ENCODE data around the gene ZNF256. TPM values are rescaled to one million over a fixed set of nuclear protein-coding genes. Genes with fewer than 3 reads are reported as not detected.

ZNF256 gene
- total RNA-seq, 1 experiment from 2014 or later: 12.3 TPM

GRCh38 chr19:57914531-57914930 lies 33.0 kb downstream of the ZNF256 start:
- no peaks in the 10 kb centered on the region for H3K23me2 ChIP-seq (ENCODE audit: insufficient read length, low read depth, low read length, poor library complexity, severe bottlenecking)
- no peak overlapping the region for H2AK5ac ChIP-seq (ENCODE audit: insufficient read length, low read length)
- Mint-ChIP-seq H3K4me3 (peak overlapping the region; percentile 89 to 91), H3K9me3 (no peaks in the 10 kb centered on the region), H3K27me3 (ENCODE audit: low read depth) (no peaks in the 10 kb centered on the region; the same call in 1 of the 2 replicates), H3K36me3 (ENCODE audit: insufficient read depth in 1 of 3, low read depth in 3 of 3) (peaks cover 21 to 64% (median 48%) of the 10 kb centered on the region in 3 experiments), H3K27ac (no peak overlapping the region), H3K4me1 (peaks cover 15 to 20% of the 10 kb centered on the region in 2 experiments)
- peaks cover 4% of the 10 kb centered on the region for H3K79me1 ChIP-seq (ENCODE audit: insufficient read depth, low read depth, low read length, poor library complexity, severe bottlenecking)
- no peak for DNase-seq
- H3K56ac ChIP-seq (ENCODE audit: insufficient read length, low read depth, low read length): no peak overlapping the region
- H2BK15ac ChIP-seq (ENCODE audit: low read depth, low read length): no peak overlapping the region
- no peak overlapping the region for H2BK12ac ChIP-seq (ENCODE audit: insufficient read length, low read depth, low read length)
- no peak overlapping the region for H2AFZ ChIP-seq (ENCODE audit: low read length)
- H4K5ac ChIP-seq (ENCODE audit: insufficient read length, low read depth, low read length): no peak overlapping the region
- H2BK5ac ChIP-seq (ENCODE audit: insufficient read length, low read length): no peak overlapping the region
- TF ChIP-seq CTCF (conservative IDR thresholded peaks at IDR 0.05): no peak
- no peaks in the 10 kb centered on the region for H3K9me3 ChIP-seq (ENCODE audit: control insufficient read depth, low read depth, low read length)
- WGBS (ENCODE audit: extremely low coverage, insufficient read length, low lambda C conversion rate): no CpG with 5 or more reads among the region's 3 CpGs
- H3K14ac ChIP-seq (ENCODE audit: insufficient read depth, low read length): no peak overlapping the region
- H3K79me2 ChIP-seq (ENCODE audit: insufficient read depth, low read length): no peaks in the 10 kb centered on the region; the same call in 1 of the 2 replicates
- no peak overlapping the region for H3K27ac ChIP-seq (ENCODE audit: insufficient read length, low read depth, low read length)
- no peak overlapping the region for H3K23ac ChIP-seq (ENCODE audit: insufficient read length, low read depth, low read length)
- H3K9ac ChIP-seq (ENCODE audit: extremely low read depth, insufficient read length, low read length): no peak overlapping the region
- no peaks in the 10 kb centered on the region for H3K4me1 ChIP-seq (ENCODE audit: insufficient read depth, low read length)
- H4K8ac ChIP-seq (replicated peaks; ENCODE audit: insufficient read length, low read depth, low read length): no peak overlapping the region
- no peak overlapping the region for H3K18ac ChIP-seq (ENCODE audit: insufficient read length, low read depth, low read length)
- H3T11ph ChIP-seq (ENCODE audit: low read length): no peak overlapping the region
- no peaks in the 10 kb centered on the region for H3K27me3 ChIP-seq (ENCODE audit: insufficient read depth, low read length)
- no peak overlapping the region for H4K91ac ChIP-seq (ENCODE audit: insufficient read length, low read depth, low read length)
- no peak overlapping the region for H3K4me2 ChIP-seq (ENCODE audit: insufficient read depth, insufficient read length, low read length)
- H3K4ac ChIP-seq (ENCODE audit: low read depth, low read length): no peak overlapping the region
- H2BK20ac ChIP-seq (ENCODE audit: low read depth, low read length, poor library complexity, severe bottlenecking): no peak overlapping the region
- no peak overlapping the region for H2BK120ac ChIP-seq (ENCODE audit: low read depth, low read length, poor library complexity, severe bottlenecking)
- H4K20me1 ChIP-seq (ENCODE audit: control insufficient read depth, insufficient read depth, insufficient read length): no peaks in the 10 kb centered on the region
